Prostate gland (tissue), 2 donors: Measurements from ENCODE around the gene ZNF528.

ENCODE experiments used
- CTCF ChIP-seq, 4 experiments: fragments of 200-600 bp in 2 of 4; fragments of 450-650 bp in 2 of 4; sonication (generic) in 2 of 4; IDR thresholded peaks; 1 replicate in 3 of 4; 2 replicates in 1 of 4; pipeline ENCODE4 v1.5.1; 2016 to 2019; ENCODE audit warnings: antibody characterized with exemption in 4 of 4, mild to moderate bottlenecking in 2 of 4, moderate library complexity in 2 of 4
- POLR2A ChIP-seq: fragments of 450-650 bp; IDR thresholded peaks from one replicate; pipeline ENCODE4 v1.6.1; 2016; ENCODE audit warnings: antibody characterized with exemption, mild to moderate bottlenecking

GRCh38 chr19:52428937-52429336 is 31.3 kb downstream of the ZNF528 start, which contains the start of gene ZNF534:
- TF ChIP-seq CTCF (IDR thresholded peaks at IDR 0.05), result no peak
- no peak for TF ChIP-seq POLR2A
